NCI-H748 (cell line): ENCODE data around the gene LDLRAD3.

Experiments used
- DNase-seq: peaks from one replicate; lab custom pipeline; 2025; ENCODE audit not compliant: unreplicated experiment; lab: John Stamatoyannopoulos, UW

The LDLRAD3 gene

GRCh38 chr11:35927104-35927503, 16.8 kb upstream of the LDLRAD3 start:
- no peak for DNase-seq

- no peak for DNase-seq
Observed at GRCh38 chr11:35927682-35928081, 16.2 kb upstream of the LDLRAD3 start.

- no peak for DNase-seq
Observed at GRCh38 chr11:35928688-35929395, 15.0 kb upstream of the LDLRAD3 start.

GRCh38 chr11:35930466-35930865, 13.4 kb upstream of the LDLRAD3 start:
- peak; percentile 37 for DNase-seq

- DNase-seq = no peak
Observed at GRCh38 chr11:35932121-35932520, 11.7 kb upstream of the LDLRAD3 start.

GRCh38 chr11:35932681-35933319, 11.1 kb upstream of the LDLRAD3 start:
- DNase-seq = no peak

- no peak for DNase-seq
Observed at GRCh38 chr11:35933320-35933871, 10.5 kb upstream of the LDLRAD3 start.

- DNase-seq = no peak
Observed at GRCh38 chr11:35934271-35934670, 9.6 kb upstream of the LDLRAD3 start.

- DNase-seq = no peak
Observed at GRCh38 chr11:35934981-35935380, 8.9 kb upstream of the LDLRAD3 start.

- DNase-seq = no peak
Observed at GRCh38 chr11:35935390-35935789, 8.5 kb upstream of the LDLRAD3 start.

GRCh38 chr11:35937111-35937510, 6.8 kb upstream of the LDLRAD3 start:
- no peak for DNase-seq

- no peak for DNase-seq
Observed at GRCh38 chr11:35937700-35938099, 6.2 kb upstream of the LDLRAD3 start.

- peak; percentile 69 for DNase-seq
Observed at GRCh38 chr11:35938231-35938630, 5.6 kb upstream of the LDLRAD3 start.

GRCh38 chr11:35943309-35943708, 553 bp upstream of the LDLRAD3 start:
- peak; percentile 60 for DNase-seq

- DNase-seq = no peak
Observed at GRCh38 chr11:35944503-35945136, 758 bp downstream of the LDLRAD3 start.

GRCh38 chr11:35945137-35945518, 1.3 kb downstream of the LDLRAD3 start:
- DNase-seq = peak; percentile 36

- no peak for DNase-seq
Observed at GRCh38 chr11:35946766-35947165, 2.9 kb downstream of the LDLRAD3 start.

- no peak for DNase-seq
Observed at GRCh38 chr11:35947437-35947836, 3.6 kb downstream of the LDLRAD3 start.

GRCh38 chr11:35949242-35949641, 5.4 kb downstream of the LDLRAD3 start:
- DNase-seq = no peak

GRCh38 chr11:35950082-35950481, 6.2 kb downstream of the LDLRAD3 start:
- no peak for DNase-seq

- peak; percentile 19 for DNase-seq
Observed at GRCh38 chr11:35951680-35952079, 7.8 kb downstream of the LDLRAD3 start.
